IMR-90 (cell line): Measurements from ENCODE around the gene RFX2. TPM values are rescaled to one million over a fixed set of nuclear protein-coding genes. Genes with fewer than 3 reads are reported as not detected.

Source experiments
- ATAC-seq: fragments of 200-7000 bp; cut with Tn5 transposase; 2 replicates; pipeline ENCODE4 v1.9.1; 2020; ENCODE audit warnings: low read depth, mild to moderate bottlenecking, moderate library complexity
- BruUV-seq: library from RNA; stranded (reverse); fragments of 400-500 nt; replicated peaks from 2 replicates; lab custom pipeline; 2021; lab: Mats Ljungman, UMichigan
- CTCF ChIA-PET: fragments of 300-600 bp; formaldehyde crosslinking; extraction: SDS; loops from one replicate; lab custom pipeline; 2021; ENCODE audit warnings: antibody characterized with exemption; lab: Yijun Ruan, JAX
- POLR2A ChIA-PET: fragments of 300-600 bp; sonication (Branson Sonifier 250); formaldehyde crosslinking; loops from one replicate; lab custom pipeline; 2022; ENCODE audit warnings: antibody characterized with exemption; ENCODE audit not compliant: unreplicated experiment; lab: Charles Lee
- DNase-seq: peaks from one replicate; pipeline ENCODE4 v3.0.0; 2013
- H2AFZ ChIP-seq: replicated peaks from 2 replicates; pipeline ENCODE3; 2013; ENCODE audit warnings: low read length, mild to moderate bottlenecking; ENCODE audit not compliant: poor library complexity
- H2AK5ac ChIP-seq: 2 replicates; pipeline ENCODE4 v1.6.1; 2013; ENCODE audit warnings: low read depth, low read length, inconsistent platforms
- H2AK9ac ChIP-seq: replicated peaks from 2 replicates; pipeline ENCODE3; 2013; ENCODE audit warnings: mild to moderate bottlenecking, low read depth, low read length, moderate library complexity; ENCODE audit not compliant: poor library complexity
- H2BK120ac ChIP-seq: 2 replicates; pipeline ENCODE4 v1.6.1; 2013; ENCODE audit warnings: low read depth, low read length, inconsistent platforms
- H2BK15ac ChIP-seq: 3 replicates; pipeline ENCODE4 v1.6.1; 2013; ENCODE audit warnings: low read depth, low read length, inconsistent platforms
- H2BK20ac ChIP-seq: 2 replicates; pipeline ENCODE4 v1.6.1; 2013; ENCODE audit warnings: low read depth, mild to moderate bottlenecking, inconsistent platforms, low read length, moderate library complexity
- H2BK5ac ChIP-seq: 2 replicates; pipeline ENCODE4 v1.6.1; 2013; ENCODE audit warnings: mild to moderate bottlenecking, low read depth, low read length, inconsistent platforms; ENCODE audit not compliant: poor library complexity, severe bottlenecking
- H3K14ac ChIP-seq: replicated peaks from 2 replicates; pipeline ENCODE4 v1.6.1; 2013; ENCODE audit warnings: low read depth, low read length, inconsistent platforms
- H3K18ac ChIP-seq: 2 replicates; pipeline ENCODE4 v1.6.1; 2013; ENCODE audit warnings: low read depth, low read length, control low read depth
- H3K23ac ChIP-seq: 2 replicates; pipeline ENCODE4 v1.6.1; 2013; ENCODE audit warnings: low read depth, low read length, inconsistent platforms
- H3K27ac ChIP-seq: 2 replicates; pipeline ENCODE4 v1.5.1; 2013; ENCODE audit warnings: mild to moderate bottlenecking, control low read depth, low read length; ENCODE audit not compliant: insufficient read depth
- H3K27me3 ChIP-seq: 2 replicates; pipeline ENCODE4 v1.6.1; 2013; ENCODE audit warnings: low read length; ENCODE audit not compliant: control insufficient read depth, insufficient read depth
- H3K36me3 ChIP-seq: 2 replicates; pipeline ENCODE4 v1.6.1; 2013; ENCODE audit warnings: low read length, mixed read lengths; ENCODE audit not compliant: control insufficient read depth, insufficient read depth
- H3K4ac ChIP-seq: 2 replicates; pipeline ENCODE4 v1.6.1; 2013; ENCODE audit warnings: low read depth, low read length, inconsistent platforms
- H3K4me1 ChIP-seq: 2 replicates; pipeline ENCODE4 v1.6.1; 2013; ENCODE audit warnings: low read length, mixed read lengths; ENCODE audit not compliant: control insufficient read depth, insufficient read depth
- H3K4me2 ChIP-seq: 2 replicates; pipeline ENCODE4 v1.6.1; 2013; ENCODE audit warnings: low read depth, mild to moderate bottlenecking, control low read depth, low read length, moderate library complexity
- H3K4me3 ChIP-seq: 2 replicates; pipeline ENCODE4 v1.5.1; 2013; ENCODE audit warnings: low read depth, mild to moderate bottlenecking, control low read depth, low read length, moderate library complexity; ENCODE audit not compliant: insufficient read depth
- H3K56ac ChIP-seq: 2 replicates; pipeline ENCODE4 v1.6.1; 2013; ENCODE audit warnings: low read length, inconsistent platforms; ENCODE audit not compliant: insufficient read depth; ENCODE audit errors: extremely low read depth
- H3K79me1 ChIP-seq, 2 experiments: 2 replicates each; pipeline ENCODE4 v1.6.1; 2013; ENCODE audit warnings: low read length in 2 of 2, inconsistent platforms in 1 of 2, low read depth in 1 of 2
- H3K9ac ChIP-seq: 2 replicates; pipeline ENCODE4 v1.6.1; 2013; ENCODE audit warnings: low read depth, low read length, control low read depth
- H3K9me1 ChIP-seq: 2 replicates; pipeline ENCODE4 v1.6.1; 2013; ENCODE audit warnings: low read length, inconsistent platforms; ENCODE audit not compliant: insufficient read depth
- H3K9me3 ChIP-seq: 2 replicates; pipeline ENCODE4 v1.6.1; 2013; ENCODE audit warnings: low read length; ENCODE audit not compliant: control insufficient read depth, insufficient read depth
- H4K20me1 ChIP-seq: 2 replicates; pipeline ENCODE4 v1.6.1; 2013; ENCODE audit warnings: low read length, inconsistent platforms; ENCODE audit not compliant: insufficient read depth
- H4K5ac ChIP-seq: 2 replicates; pipeline ENCODE4 v1.6.1; 2013; ENCODE audit warnings: mild to moderate bottlenecking, low read depth, low read length, control low read depth
- H4K8ac ChIP-seq, 2 experiments: 2 replicates each; pipeline ENCODE4 v1.6.1; 2013; ENCODE audit warnings: low read depth in 2 of 2, low read length in 2 of 2, control low read depth in 1 of 2, inconsistent platforms in 1 of 2
- H4K91ac ChIP-seq: 2 replicates; pipeline ENCODE4 v1.6.1; 2013; ENCODE audit warnings: low read depth, low read length, inconsistent platforms; ENCODE audit not compliant: insufficient read depth
- BHLHE40 ChIP-seq: fragments of 150-350 bp; IDR thresholded peaks from 2 replicates; pipeline ENCODE4 v1.6.1; 2016; ENCODE audit warnings: mild to moderate bottlenecking, low read depth, low read length
- CEBPB ChIP-seq: IDR thresholded peaks from 2 replicates; pipeline ENCODE4 v1.6.1; 2012; ENCODE audit warnings: low read depth, low read length, improper control_type of control experiment
- CHD1 ChIP-seq: IDR thresholded peaks from 2 replicates; pipeline ENCODE4 v1.6.1; 2012; ENCODE audit warnings: low read depth, low read length, improper control_type of control experiment
- MAZ ChIP-seq: IDR thresholded peaks from 2 replicates; pipeline ENCODE4 v1.6.1; 2012; ENCODE audit warnings: low read depth, mild to moderate bottlenecking, low read length, improper control_type of control experiment, moderate library complexity, borderline replicate concordance
- MXI1 ChIP-seq: IDR thresholded peaks from 2 replicates; pipeline ENCODE4 v1.6.1; 2012; ENCODE audit warnings: low read depth, mild to moderate bottlenecking, low read length, moderate library complexity, borderline replicate concordance
- NFE2L2 ChIP-seq: fragments of 150-350 bp; IDR thresholded peaks from 2 replicates; pipeline ENCODE4 v1.6.1; 2016; ENCODE audit warnings: low read depth, mild to moderate bottlenecking, low read length
- RAD21 ChIP-seq: IDR thresholded peaks from 2 replicates; pipeline ENCODE4 v1.6.1; 2012; ENCODE audit warnings: low read length, improper control_type of control experiment
- WGBS, 2 experiments: methylation state at CpG; one replicate each; pipeline versions ENCODE4 v1.1.5 to v1.1.7; 2013; ENCODE audit warnings: missing lambda C conversion rate in 2 of 2; ENCODE audit not compliant: insufficient read length in 1 of 2; ENCODE audit errors: extremely low coverage in 2 of 2; 5-methylcytosine and 5-hydroxymethylcytosine counted together
- dilution Hi-C: fragments of 300-500 bp; cut with HindIII; formaldehyde crosslinking; loops from one replicate; pipeline ENCODE4 v1.14.3; 2018; ENCODE audit warnings: low sequenced_read_pairs; ENCODE audit not compliant: unreplicated experiment
- in situ Hi-C: fragments of 300-500 bp; cut with MboI; formaldehyde crosslinking; loops from 3 replicates; pipeline ENCODE4 v1.14.3; 2019; ENCODE audit warnings: low sequenced_read_pairs, inconsistent platforms, mixed read lengths
- intact Hi-C: fragments of 100-400 bp; cut with micrococcal nuclease; formaldehyde crosslinking; loops from 2 replicates; pipeline ENCODE4 v1.10.0; 2022
- polyA plus RNA-seq, 3 experiments: library from polyadenylated mRNA; depleted of rRNA; stranded (reverse); fragments of >200 nt; gene quantifications; 2 replicates each; pipeline ENCODE4 v1.2.3, GENCODE V29; 2012; ENCODE audit warnings: low replicate concordance in 1 of 3
- total RNA-seq: library from RNA; depleted of rRNA; stranded (reverse); fragments of >200 nt; gene quantifications from 2 replicates; pipeline ENCODE4 v1.2.3, GENCODE V29; 2012
- TF ChIP-seq, protein P1 (sequence below): fragments of 150-350 bp; IDR thresholded peaks from 2 replicates; pipeline ENCODE4 v1.6.1; 2016; ENCODE audit warnings: low read depth, mild to moderate bottlenecking, low read length, moderate library complexity, borderline replicate concordance
- TF ChIP-seq, protein P2 (sequence below): conservative IDR thresholded peaks from 2 replicates; pipeline ENCODE4 v1.5.1; 2012; ENCODE audit warnings: mild to moderate bottlenecking, low read depth, low read length, improper control_type of control experiment

Gene RFX2
- total and polyA plus RNA-seq, 2 of the 4 experiments (the other 2 are of a cell fraction): 2.2 to 4.9 TPM

DNA sequence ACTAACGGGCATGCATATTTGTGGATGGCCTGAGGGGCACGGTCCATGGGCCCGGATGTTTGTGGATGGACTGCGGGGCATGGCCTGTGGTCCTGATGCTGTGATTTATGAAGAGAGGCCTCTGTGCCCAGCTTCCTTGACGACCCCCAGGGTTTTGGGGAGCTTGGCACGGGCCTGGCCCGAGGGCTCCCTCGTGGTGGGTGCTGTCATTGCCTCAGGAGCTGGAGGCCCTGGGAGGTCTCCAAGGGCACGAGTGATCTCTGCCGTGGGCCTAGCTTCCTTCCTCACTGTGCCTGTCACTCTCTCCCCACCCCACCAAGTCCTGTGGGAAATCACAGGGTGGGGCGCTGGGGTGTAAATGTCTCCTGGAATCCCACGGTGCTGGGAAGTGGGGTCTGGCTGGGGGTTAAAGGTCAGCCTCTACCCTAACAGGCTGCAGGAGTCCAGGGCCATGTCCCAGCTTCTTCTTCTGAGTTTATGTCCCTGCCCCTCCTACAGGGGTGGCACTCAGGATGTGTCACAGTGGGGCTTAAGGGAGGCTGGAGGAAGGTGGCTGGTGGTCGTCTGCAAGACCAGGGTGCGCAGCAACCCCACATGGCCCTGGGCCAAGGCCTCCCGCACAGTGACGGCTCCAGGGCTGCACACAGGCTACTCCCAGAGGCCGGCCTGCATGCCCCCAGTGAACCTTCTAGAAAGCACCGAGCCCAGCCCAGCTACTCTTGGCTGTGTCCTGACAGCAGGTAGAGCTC lies 104.8 kb downstream of the RFX2 start:
- no peak overlapping the region for H2BK15ac ChIP-seq
- no peak overlapping the region for H3K14ac ChIP-seq
- H3K18ac ChIP-seq: no peak overlapping the region
- no peak overlapping the region for H3K27ac ChIP-seq
- H4K5ac ChIP-seq: no peak overlapping the region
- H3K4me3 ChIP-seq: no peak overlapping the region
- no peak overlapping the region for H2BK5ac ChIP-seq
- in situ Hi-C loops: no loop called here
- H4K91ac ChIP-seq: no peak overlapping the region
- no peaks in the 10 kb centered on the region for H3K4me1 ChIP-seq
- ATAC-seq (no peak), DNase-seq (no peak)
- H3K9me1 ChIP-seq: no peaks in the 10 kb centered on the region
- CTCF ChIA-PET: no interaction called here
- no peaks in the 10 kb centered on the region; the same call in 1 of the 2 replicates for H4K20me1 ChIP-seq
- H3K9me3 ChIP-seq: no peaks in the 10 kb centered on the region
- no peak overlapping the region for H3K9ac ChIP-seq
- no peak overlapping the region for H3K23ac ChIP-seq
- H2AK9ac ChIP-seq: no peak overlapping the region
- H2BK120ac ChIP-seq: no peak overlapping the region
- no peak overlapping the region for H2AK5ac ChIP-seq
- POLR2A ChIA-PET: no interaction called here
- no peaks in the 10 kb centered on the region for H3K79me1 ChIP-seq
- H3K4ac ChIP-seq: no peak overlapping the region
- H3K4me2 ChIP-seq: no peak overlapping the region
- peaks cover 3% of the 10 kb centered on the region; the same call in 1 of the 2 replicates for H3K36me3 ChIP-seq
- intact Hi-C loops: no loop called here
- BruUV-seq: no TSS peak
- H3K27me3 ChIP-seq: no peaks in the 10 kb centered on the region
- no peak overlapping the region for H3K56ac ChIP-seq
- 91% methylated on average over 11 of the region's 18 CpGs; no CpG with 5 or more reads in 1 of the 2 experiments for WGBS, 2 experiments
- H2AFZ ChIP-seq: no peak overlapping the region
- H4K8ac ChIP-seq: no peak overlapping the region
- TF ChIP-seq CEBPB: no peak
- no peak for TF ChIP-seq BHLHE40
- TF ChIP-seq NFE2L2: no peak
- no peak for TF ChIP-seq CHD1
- TF ChIP-seq MAZ: no peak
- no peak for TF ChIP-seq MXI1
- TF ChIP-seq, protein P1, sequence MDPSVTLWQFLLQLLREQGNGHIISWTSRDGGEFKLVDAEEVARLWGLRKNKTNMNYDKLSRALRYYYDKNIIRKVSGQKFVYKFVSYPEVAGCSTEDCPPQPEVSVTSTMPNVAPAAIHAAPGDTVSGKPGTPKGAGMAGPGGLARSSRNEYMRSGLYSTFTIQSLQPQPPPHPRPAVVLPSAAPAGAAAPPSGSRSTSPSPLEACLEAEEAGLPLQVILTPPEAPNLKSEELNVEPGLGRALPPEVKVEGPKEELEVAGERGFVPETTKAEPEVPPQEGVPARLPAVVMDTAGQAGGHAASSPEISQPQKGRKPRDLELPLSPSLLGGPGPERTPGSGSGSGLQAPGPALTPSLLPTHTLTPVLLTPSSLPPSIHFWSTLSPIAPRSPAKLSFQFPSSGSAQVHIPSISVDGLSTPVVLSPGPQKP: no peak
- TF ChIP-seq RAD21: no peak
- TF ChIP-seq, protein P2, sequence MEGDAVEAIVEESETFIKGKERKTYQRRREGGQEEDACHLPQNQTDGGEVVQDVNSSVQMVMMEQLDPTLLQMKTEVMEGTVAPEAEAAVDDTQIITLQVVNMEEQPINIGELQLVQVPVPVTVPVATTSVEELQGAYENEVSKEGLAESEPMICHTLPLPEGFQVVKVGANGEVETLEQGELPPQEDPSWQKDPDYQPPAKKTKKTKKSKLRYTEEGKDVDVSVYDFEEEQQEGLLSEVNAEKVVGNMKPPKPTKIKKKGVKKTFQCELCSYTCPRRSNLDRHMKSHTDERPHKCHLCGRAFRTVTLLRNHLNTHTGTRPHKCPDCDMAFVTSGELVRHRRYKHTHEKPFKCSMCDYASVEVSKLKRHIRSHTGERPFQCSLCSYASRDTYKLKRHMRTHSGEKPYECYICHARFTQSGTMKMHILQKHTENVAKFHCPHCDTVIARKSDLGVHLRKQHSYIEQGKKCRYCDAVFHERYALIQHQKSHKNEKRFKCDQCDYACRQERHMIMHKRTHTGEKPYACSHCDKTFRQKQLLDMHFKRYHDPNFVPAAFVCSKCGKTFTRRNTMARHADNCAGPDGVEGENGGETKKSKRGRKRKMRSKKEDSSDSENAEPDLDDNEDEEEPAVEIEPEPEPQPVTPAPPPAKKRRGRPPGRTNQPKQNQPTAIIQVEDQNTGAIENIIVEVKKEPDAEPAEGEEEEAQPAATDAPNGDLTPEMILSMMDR: no peak
- dilution Hi-C loops: no loop called here
- H2BK20ac ChIP-seq: no peak overlapping the region
